GM20000 (cell line): ENCODE data around the gene CSAD.

Experiments
- DNase-seq: peaks from one replicate; pipeline ENCODE4 v3.0.0; 2012; ENCODE audit warnings: low spot score
- CTCF ChIP-seq: IDR thresholded peaks from 2 replicates; pipeline ENCODE4 v1.5.1; 2012; ENCODE audit warnings: mild to moderate bottlenecking, control low read depth; ENCODE audit errors: extremely low read depth, missing control alignments

Gene CSAD

DNA sequence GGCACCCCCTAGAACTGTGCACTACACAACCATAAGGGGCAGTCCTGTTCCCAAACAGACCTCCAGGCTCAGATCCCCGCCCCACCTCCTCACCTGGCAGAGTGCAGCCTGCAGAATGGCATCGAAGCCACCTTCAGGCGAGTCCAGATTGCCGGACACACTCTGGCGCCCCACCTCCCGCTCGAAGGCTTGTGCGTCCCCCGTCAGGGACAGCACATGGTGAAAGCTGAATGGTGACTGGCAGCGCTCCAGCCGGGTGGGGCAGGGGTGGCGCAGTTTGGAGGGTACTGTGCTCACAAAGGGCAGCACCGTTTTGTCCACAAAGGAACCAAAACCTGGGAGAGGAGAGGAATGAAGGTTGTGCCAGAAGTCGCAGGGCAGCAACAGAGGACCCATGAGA is 15.8 kb upstream of the CSAD start:
- TF ChIP-seq CTCF: no peak
- no peak for DNase-seq

GRCh38 chr12:53195516-53196420 is 15.0 kb upstream of the CSAD start:
- DNase-seq: no peak
- TF ChIP-seq CTCF: no peak

DNA sequence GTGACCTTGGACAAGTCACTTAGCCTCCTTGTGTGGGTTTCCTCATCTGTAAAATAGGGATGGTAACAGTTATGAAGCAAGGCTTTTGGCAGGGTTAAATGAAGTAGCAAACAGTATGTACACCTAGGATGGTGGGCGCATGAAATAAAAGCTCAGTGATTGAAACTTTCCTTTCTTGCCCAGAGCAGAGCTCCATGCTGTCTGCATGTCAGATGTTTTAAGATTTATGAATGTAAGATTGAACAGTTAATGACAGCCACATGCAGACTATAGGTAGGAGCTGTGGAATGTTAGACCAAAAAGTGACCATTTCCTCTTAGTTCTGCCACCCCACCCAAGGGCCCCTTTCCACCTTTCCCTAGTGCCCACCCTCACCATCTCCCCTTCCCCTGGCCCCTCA is 14.2 kb upstream of the CSAD start:
- TF ChIP-seq CTCF: no peak
- DNase-seq: no peak

DNA sequence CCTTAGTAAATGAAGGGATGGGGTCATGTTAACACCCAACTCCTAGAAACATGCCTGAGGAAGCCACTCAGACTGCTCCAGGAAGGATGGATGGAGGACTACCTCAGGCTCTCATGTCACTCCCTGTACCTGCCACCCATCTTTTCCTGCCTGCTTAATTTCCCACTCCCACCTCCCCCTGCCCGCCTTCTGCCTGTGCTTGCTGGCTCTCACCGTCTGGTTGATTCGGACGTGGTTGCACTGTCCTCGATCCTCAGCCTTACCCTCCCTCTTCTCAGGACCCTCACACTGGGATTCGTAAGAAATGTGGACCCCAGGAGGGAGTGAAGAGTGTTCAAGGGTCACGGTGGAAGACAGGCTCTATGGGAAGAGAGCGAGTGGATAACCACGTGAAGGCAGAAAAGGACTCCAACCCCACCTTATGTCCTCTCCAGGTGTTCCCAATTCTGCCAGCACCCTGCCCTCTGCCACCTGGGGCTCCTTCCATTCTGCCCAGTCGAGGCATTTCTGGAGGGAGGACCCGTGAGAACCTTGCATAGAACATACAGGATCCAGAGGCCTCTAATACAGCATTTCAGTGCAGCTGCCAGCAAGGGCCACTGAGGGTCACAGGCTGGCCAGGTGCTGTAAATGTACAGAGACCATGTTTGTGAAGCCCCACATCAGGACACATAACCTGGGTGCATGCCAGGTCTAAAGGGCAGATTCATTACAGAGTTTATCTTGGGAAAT is 13.4 kb upstream of the CSAD start:
- TF ChIP-seq CTCF: no peak
- no peak for DNase-seq

DNA sequence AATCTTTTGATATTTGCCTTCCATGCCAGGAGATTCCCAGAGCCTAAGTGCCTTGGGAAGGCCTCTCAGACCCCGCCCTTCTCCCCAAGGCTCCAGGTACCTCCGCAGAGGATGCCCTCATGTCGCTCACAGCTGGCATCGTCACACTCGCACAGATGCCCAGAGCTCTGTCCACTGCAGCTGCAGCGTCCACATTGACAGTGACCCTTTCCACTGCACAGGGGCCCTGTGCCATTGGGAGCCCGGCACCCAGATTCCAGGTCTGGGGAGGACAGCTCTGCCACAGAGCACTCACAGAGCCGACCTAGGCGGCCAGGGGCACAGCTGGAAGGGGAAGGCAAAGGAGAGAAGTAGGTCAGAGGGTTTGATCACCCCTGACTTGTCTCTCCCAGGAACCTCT is 12.3 kb upstream of the CSAD start:
- DNase-seq: no peak
- TF ChIP-seq CTCF: no peak

DNA sequence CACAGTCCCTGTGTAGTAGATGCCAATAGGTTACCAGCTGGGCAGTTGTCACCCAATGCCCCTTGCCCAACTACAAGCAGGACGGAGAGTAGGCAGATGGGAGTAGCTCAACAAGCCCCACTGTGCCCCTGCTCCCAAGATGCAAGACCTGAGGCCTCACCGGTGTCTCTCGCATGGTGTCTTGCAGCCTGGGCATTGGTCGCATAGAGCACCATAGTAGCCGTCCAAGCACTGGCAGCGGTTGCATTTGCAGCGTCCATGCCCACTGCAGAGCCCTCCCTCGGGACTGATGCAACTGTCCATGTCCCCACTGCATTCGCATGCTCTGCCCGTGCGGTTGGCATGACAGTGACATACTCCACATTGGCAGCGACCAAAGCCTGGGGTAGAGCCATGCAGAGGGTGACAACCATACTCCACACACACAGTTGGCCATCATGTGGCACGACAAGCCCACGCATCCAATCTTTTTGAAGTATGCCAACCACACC is 11.9 kb upstream of the CSAD start:
- no peak for DNase-seq

More for the DNA sequence above, 11.9 kb upstream of the CSAD start:
- TF ChIP-seq CTCF: no peak
